Fibroblast of villous mesenchyme (primary cell): ENCODE data around the gene RPS29. TPM values are rescaled to one million over a fixed set of nuclear protein-coding genes. Genes with fewer than 3 reads are reported as not detected.
"Not testable (repeated sequence)": the region's sequence is repeated elsewhere in the genome, so short reads cannot be mapped to it uniquely, and the experiment has no call there.

Experiments
- DNase-seq: peaks from one replicate; pipeline ENCODE4 v3.0.0-alpha.2; 2010; ENCODE audit warnings: low read depth
- H3K4me3 ChIP-seq: 2 replicates; pipeline ENCODE4 v1.5.1; 2011; ENCODE audit warnings: low read depth, mild to moderate bottlenecking, low read length
- CTCF ChIP-seq: IDR thresholded peaks from 2 replicates; pipeline ENCODE4 v1.5.1; 2012; ENCODE audit warnings: low read depth, mild to moderate bottlenecking, low read length; ENCODE audit not compliant: insufficient read depth
- total RNA-seq: library from RNA; depleted of rRNA; stranded (reverse); fragments of >200 nt; gene quantifications from 2 replicates; pipeline ENCODE4 v1.2.3, GENCODE V29; 2012

The RPS29 gene
- total RNA-seq, 1 donor = 2,708 TPM

- DNase-seq = no peak
- H3K4me3 ChIP-seq = peak overlapping the region; percentile 88
- TF ChIP-seq CTCF = no peak
Observed at GRCh38 chr14:49622022-49622607, 35.9 kb upstream of the RPS29 start.

- peak overlapping the region; percentile 88 for H3K4me3 ChIP-seq
- no peak for TF ChIP-seq CTCF
- DNase-seq = peak; percentile 49
Observed at GRCh38 chr14:49621114-49621881, 35.1 kb upstream of the RPS29 start.

GRCh38 chr14:49620182-49621113 lies 34.3 kb upstream of the RPS29 start, which contains the start of the genes MGAT2 and RPL36AL:
Gene MGAT2, plus strand, starts transcription at chr14:49620799. Its CDS starts 470 bp downstream, at chr14:49621269.
Gene RPL36AL, minus strand, starts transcription at chr14:49620626. Its CDS starts 1,522 bp downstream, at chr14:49619104.
- TF ChIP-seq CTCF = peak; percentile 41
- peak; percentile 99 for DNase-seq
- peak within 1 kb of the TSS; percentile 88 for H3K4me3 ChIP-seq

- DNase-seq = no peak
- peak overlapping the region; percentile 88 for H3K4me3 ChIP-seq
- TF ChIP-seq CTCF = no peak
Observed at GRCh38 chr14:49619730-49620129, 33.5 kb upstream of the RPS29 start.

- H3K4me3 ChIP-seq = peak overlapping the region; percentile 88
- DNase-seq = not testable (repeated sequence)
Observed at GRCh38 chr14:49619273-49619672, 33.1 kb upstream of the RPS29 start.

- DNase-seq = no peak
- H3K4me3 ChIP-seq = no peak overlapping the region
- TF ChIP-seq CTCF = no peak
Observed at GRCh38 chr14:49617852-49618519, 31.8 kb upstream of the RPS29 start.
